H1 (cell line): ENCODE results near the gene TMEM269. TPM values are rescaled to one million over a fixed set of nuclear protein-coding genes. Genes with fewer than 3 reads are reported as not detected.

ENCODE experiments used
- CTCF ChIA-PET: fragments of 300-600 bp; sonication (Branson Sonifier 250); formaldehyde crosslinking; loops from one replicate; lab custom pipeline; 2021; ENCODE audit not compliant: partially characterized antibody; lab: Charles Lee
- POLR2A ChIA-PET: fragments of 300-600 bp; sonication (Branson Sonifier 250); formaldehyde crosslinking; loops from one replicate; lab custom pipeline; 2021; ENCODE audit warnings: inconsistent platforms; ENCODE audit not compliant: partially characterized antibody; lab: Charles Lee
- DNase-seq, 2 experiments: peaks; one replicate each; pipeline versions ENCODE4 v3.0.0 to v3.0.0-alpha.2; 2010 to 2022; ENCODE audit warnings: low spot score in 2 of 2, low read depth in 1 of 2, mixed read lengths in 1 of 2
- FAIRE-seq: peaks from 2 replicates; lab custom pipeline; 2011; peaks lifted over from hg19 to GRCh38; lab: Jason Lieb, UNC
- H2AFZ ChIP-seq: 2 replicates; pipeline ENCODE4 v1.8.1; 2012; ENCODE audit warnings: low read length, inconsistent platforms
- H2AK5ac ChIP-seq: 2 replicates; pipeline ENCODE4 v1.6.1; 2013; ENCODE audit warnings: low read depth, low read length
- H2BK120ac ChIP-seq: replicated peaks from 2 replicates; pipeline ENCODE3; 2013; ENCODE audit warnings: low read depth, low read length, inconsistent platforms
- H2BK12ac ChIP-seq: 2 replicates; pipeline ENCODE4 v1.6.1; 2013; ENCODE audit warnings: low read depth, low read length
- H2BK15ac ChIP-seq: 2 replicates; pipeline ENCODE4 v1.6.1; 2013; ENCODE audit warnings: low read length
- H2BK20ac ChIP-seq: 2 replicates; pipeline ENCODE4 v1.6.1; 2013; ENCODE audit warnings: low read length
- H2BK5ac ChIP-seq: 2 replicates; pipeline ENCODE4 v1.6.1; 2013; ENCODE audit warnings: low read depth, low read length
- H3K14ac ChIP-seq: 2 replicates; pipeline ENCODE4 v1.6.1; 2013; ENCODE audit warnings: inconsistent platforms; ENCODE audit not compliant: insufficient read length
- H3K18ac ChIP-seq: 2 replicates; pipeline ENCODE4 v1.6.1; 2013; ENCODE audit warnings: low read length; ENCODE audit errors: extremely low read depth
- H3K23ac ChIP-seq: 2 replicates; pipeline ENCODE4 v1.6.1; 2013; ENCODE audit warnings: inconsistent platforms; ENCODE audit not compliant: insufficient read length
- H3K23me2 ChIP-seq: 2 replicates; pipeline ENCODE4 v1.6.1; 2013; ENCODE audit warnings: low read depth, low read length
- H3K27ac ChIP-seq: 2 replicates; pipeline ENCODE4 v1.6.1; 2011; ENCODE audit warnings: low read depth, low read length, inconsistent platforms
- H3K27me3 ChIP-seq, 4 experiments: replicated peaks in 1 of 4; 1 replicate in 1 of 4; 2 replicates in 3 of 4; pipeline versions ENCODE4 v1.6.1 to v1.8.1; 2011 to 2013; ENCODE audit warnings: low read length in 3 of 4, mild to moderate bottlenecking in 3 of 4, inconsistent platforms in 2 of 4, mixed read lengths in 2 of 4, moderate library complexity in 1 of 4; ENCODE audit not compliant: control insufficient read depth in 3 of 4, insufficient read depth in 3 of 4; ENCODE audit errors: extremely low read depth in 1 of 4
- H3K36me3 ChIP-seq, 4 experiments: 2 replicates each; pipeline versions ENCODE4 v1.6.1 to v1.8.1; 2011 to 2013; ENCODE audit warnings: mild to moderate bottlenecking in 4 of 4, low read length in 3 of 4, moderate library complexity in 2 of 4, control low read depth in 1 of 4, inconsistent platforms in 1 of 4; ENCODE audit not compliant: insufficient read depth in 4 of 4, control insufficient read depth in 2 of 4
- H3K4ac ChIP-seq: replicated peaks from 2 replicates; pipeline ENCODE3; 2013; ENCODE audit warnings: low read length, low read depth, mixed read lengths, inconsistent platforms; ENCODE audit not compliant: insufficient read length
- H3K4me1 ChIP-seq, 4 experiments: replicated peaks in 1 of 4; 1 replicate in 1 of 4; 2 replicates in 3 of 4; pipeline versions ENCODE4 v1.6.1 to v1.8.1; 2011 to 2013; ENCODE audit warnings: low read length in 3 of 4, inconsistent platforms in 2 of 4, mixed read lengths in 1 of 4; ENCODE audit not compliant: insufficient read depth in 4 of 4, control insufficient read depth in 3 of 4
- H3K4me2 ChIP-seq, 2 experiments: 2 replicates each; pipeline versions ENCODE4 v1.6.1 to v1.8.1; 2011 to 2013; ENCODE audit warnings: low read depth in 2 of 2, low read length in 2 of 2, control low read depth in 1 of 2, inconsistent platforms in 1 of 2, mild to moderate bottlenecking in 1 of 2; ENCODE audit not compliant: insufficient read depth in 1 of 2
- H3K4me3 ChIP-seq, 4 experiments: fragments of 200-600, 300-600 bp in 1 of 4; sonication (generic), shearing (Covaris generic), sonication (Bioruptor Twin) in 1 of 4; 2 replicates each; pipeline versions ENCODE4 v1.5.1 to v1.8.1; 2011 to 2016; ENCODE audit warnings: low read length in 4 of 4, low read depth in 3 of 4, control low read depth in 2 of 4, inconsistent platforms in 2 of 4, mild to moderate bottlenecking in 2 of 4, mixed read lengths in 1 of 4, moderate library complexity in 1 of 4; ENCODE audit not compliant: insufficient read depth in 2 of 4; ENCODE audit errors: extremely low read depth in 1 of 4
- H3K56ac ChIP-seq: replicated peaks from 2 replicates; pipeline ENCODE3; 2013; ENCODE audit warnings: low read depth, mild to moderate bottlenecking, mixed read lengths, low read length, inconsistent platforms; ENCODE audit not compliant: insufficient read length
- H3K79me1 ChIP-seq: 2 replicates; pipeline ENCODE4 v1.6.1; 2013; ENCODE audit warnings: low read depth, low read length, control low read depth
- H3K79me2 ChIP-seq, 2 experiments: 2 replicates each; pipeline versions ENCODE4 v1.6.1 to v1.8.1; 2012 to 2013; ENCODE audit warnings: low read length in 2 of 2, mild to moderate bottlenecking in 2 of 2, inconsistent platforms in 1 of 2; ENCODE audit not compliant: insufficient read depth in 2 of 2, control insufficient read depth in 1 of 2
- H3K9ac ChIP-seq, 4 experiments: replicated peaks in 1 of 4; 1 replicate in 1 of 4; 2 replicates in 3 of 4; pipeline versions ENCODE4 v1.6.1 to v1.8.1; 2011 to 2013; ENCODE audit warnings: low read depth in 3 of 4, low read length in 3 of 4, control low read depth in 2 of 4, mild to moderate bottlenecking in 2 of 4, moderate library complexity in 2 of 4, inconsistent platforms in 1 of 4; ENCODE audit errors: extremely low read depth in 1 of 4
- H3K9me3 ChIP-seq, 2 experiments: 2 replicates each; pipeline versions ENCODE4 v1.6.1 to v1.8.1; 2012 to 2013; ENCODE audit warnings: mild to moderate bottlenecking in 2 of 2, moderate library complexity in 2 of 2, control low read depth in 1 of 2, inconsistent platforms in 1 of 2, low read depth in 1 of 2, low read length in 1 of 2, mixed read lengths in 1 of 2; ENCODE audit not compliant: insufficient read depth in 2 of 2
- H4K20me1 ChIP-seq, 2 experiments: replicated peaks in 1 of 2; 2 replicates each; pipeline versions ENCODE3 to v1.8.1; 2011 to 2013; ENCODE audit warnings: inconsistent platforms in 2 of 2, low read length in 2 of 2, mild to moderate bottlenecking in 1 of 2; ENCODE audit not compliant: insufficient read depth in 2 of 2, control insufficient read depth in 1 of 2
- H4K5ac ChIP-seq: 2 replicates; pipeline ENCODE4 v1.6.1; 2013; ENCODE audit warnings: low read length, low read depth, mixed read lengths, inconsistent platforms; ENCODE audit not compliant: insufficient read length
- H4K8ac ChIP-seq: 2 replicates; pipeline ENCODE4 v1.8.0; 2013; ENCODE audit warnings: mild to moderate bottlenecking, moderate library complexity, low read length, inconsistent platforms; ENCODE audit not compliant: insufficient read depth; ENCODE audit errors: extremely low read depth
- H4K91ac ChIP-seq: replicated peaks from 2 replicates; pipeline ENCODE3; 2013; ENCODE audit warnings: low read length, mixed read lengths, inconsistent platforms; ENCODE audit not compliant: insufficient read length
- BACH1 ChIP-seq: IDR thresholded peaks from 2 replicates; pipeline ENCODE4 v1.6.1; 2012; ENCODE audit warnings: low read length, improper control_type of control experiment
- BCL11A ChIP-seq, 2 experiments: IDR thresholded peaks; one replicate each; pipeline ENCODE4 v1.6.1; 2011; ENCODE audit warnings: low read depth in 2 of 2, low read length in 2 of 2, mild to moderate bottlenecking in 2 of 2
- KDM1A ChIP-seq: fragments of 200-600, 300-600 bp; sonication (generic); IDR thresholded peaks from 2 replicates; pipeline ENCODE4 v1.7.1; 2016; ENCODE audit warnings: mild to moderate bottlenecking, low read length, borderline replicate concordance
- KDM4A ChIP-seq: IDR thresholded peaks from one replicate; pipeline ENCODE4 v1.7.1; 2012; ENCODE audit warnings: low read depth, mild to moderate bottlenecking, moderate library complexity, low read length, inconsistent platforms; ENCODE audit not compliant: severe bottlenecking
- NANOG ChIP-seq: IDR thresholded peaks from 2 replicates; pipeline ENCODE4 v1.6.1; 2011; ENCODE audit warnings: low read length, low read depth, mild to moderate bottlenecking, inconsistent platforms; ENCODE audit not compliant: insufficient read depth, poor library complexity, severe bottlenecking
- POU5F1 ChIP-seq: IDR thresholded peaks from 2 replicates; pipeline ENCODE4 v1.6.1; 2011; ENCODE audit warnings: low read depth, mild to moderate bottlenecking, low read length, moderate library complexity
- WGBS, 2 experiments: shearing (Covaris generic) in 1 of 2; methylation state at CpG; one replicate each; pipeline versions ENCODE4 v1.1.6 to v1.1.7; 2013 to 2015; ENCODE audit warnings: low lambda C conversion rate in 2 of 2, mixed read lengths in 2 of 2, inconsistent platforms in 1 of 2, low coverage in 1 of 2, missing lambda C conversion rate in 1 of 2; ENCODE audit not compliant: insufficient replicate concordance in 2 of 2, insufficient coverage in 1 of 2, insufficient read length in 1 of 2; ENCODE audit errors: extremely low coverage in 1 of 2, missing lambda C conversion rate in 1 of 2; 5-methylcytosine and 5-hydroxymethylcytosine counted together
- polyA plus RNA-seq, 7 experiments: library from polyadenylated mRNA; depleted of rRNA in 3 of 7; stranded (reverse) in 5 of 7; unstranded in 2 of 7; fragments of >200 nt in 5 of 7; fragments of 200-250 nt in 2 of 7; gene quantifications; 1 replicate in 5 of 7; 2 replicates in 1 of 7; 4 replicates in 1 of 7; pipeline versions ENCODE4 v1.2.1 to v1.2.3, GENCODE V29; 2011 to 2013; ENCODE audit warnings: missing spikeins in 2 of 7, mixed read lengths in 2 of 7
- total RNA-seq: library from RNA; stranded (reverse); fragmentation: NEBNext Ultra II Directional; extraction: Animal tissue kit (Norgen Biotek cat#: 25700); gene quantifications from 2 replicates; pipeline ENCODE4 v1.2.1, GENCODE V29; 2021

The TMEM269 gene
- total and polyA plus RNA-seq, 2 of the 8 experiments (the other 6 are each of a cell fraction or from before 2014, with no cell fraction given), result 0.14 to 0.35 TPM

DNA sequence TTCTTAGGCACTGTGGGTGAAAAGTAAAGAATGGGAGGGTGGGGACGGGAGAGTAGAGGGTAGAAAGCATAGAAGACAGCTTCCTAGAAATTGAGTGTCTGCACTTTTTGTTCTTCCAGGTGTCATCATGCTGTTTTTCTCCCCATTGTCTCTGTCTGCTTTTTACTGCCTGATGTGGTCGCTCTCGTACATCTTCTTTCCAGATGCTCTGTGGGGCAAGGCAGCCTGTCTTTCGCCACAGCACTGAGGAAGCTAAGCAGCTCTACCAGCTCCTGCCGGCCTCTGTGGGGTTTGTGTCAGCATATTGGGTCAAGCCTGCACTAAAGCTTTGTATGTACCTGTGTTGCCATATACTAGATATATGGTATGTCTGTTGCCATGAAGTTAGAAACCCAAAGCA is 13.2 kb downstream of the TMEM269 start:
- TF ChIP-seq BCL11A (IDR thresholded peaks at IDR 0.05; ENCODE audit: low read depth in 2 of 2, low read length in 2 of 2) (no peak), KDM1A (no peak), POU5F1 (no peak), BACH1 (no peak), NANOG (no peak), KDM4A (no peak)
- DNase-seq (no peak), FAIRE-seq (no peak)
- no peak overlapping the region for H2BK15ac ChIP-seq
- H3K27ac ChIP-seq, result no peak overlapping the region
- no peaks in the 10 kb centered on the region for H3K79me2 ChIP-seq
- 90% methylated on average over 5 of the region's 5 CpGs; no CpG with 5 or more reads in 1 of the 2 experiments for WGBS, 2 experiments
- H2BK20ac ChIP-seq, result no peak overlapping the region
- no peak overlapping the region for H3K9ac ChIP-seq
- H3K79me1 ChIP-seq, result no peaks in the 10 kb centered on the region
- no peak overlapping the region for H4K91ac ChIP-seq
- no peak overlapping the region for H3K18ac ChIP-seq
- no peak overlapping the region for H3K23ac ChIP-seq
- H3K56ac ChIP-seq, result no peak overlapping the region
- no peak overlapping the region for H3K4ac ChIP-seq
- no peak overlapping the region for H2BK12ac ChIP-seq
- no peaks in the 10 kb centered on the region for H4K20me1 ChIP-seq
- H4K5ac ChIP-seq, result no peak overlapping the region
- H3K9me3 ChIP-seq, result no peaks in the 10 kb centered on the region; a peak in 1 of 4 replicates
- H3K14ac ChIP-seq, result no peak overlapping the region
- no peaks in the 10 kb centered on the region for H3K27me3 ChIP-seq
- no peak overlapping the region for H3K4me3 ChIP-seq
- H3K36me3 ChIP-seq, result no peaks in the 10 kb centered on the region
- ChIA-PET POLR2A (interaction anchor here (1.0 kb wide), 1 partner anchor 17 kb away, joined by 3 read pairs; no protein-coding TSS in a partner anchor), CTCF (interaction anchor here (0.8 kb wide), 1 partner anchor 127 kb away, joined by 3 read pairs; no protein-coding TSS in a partner anchor)
- no peak overlapping the region for H4K8ac ChIP-seq
- H3K23me2 ChIP-seq, result no peaks in the 10 kb centered on the region
- no peaks in the 10 kb centered on the region for H3K4me1 ChIP-seq
- H2AFZ ChIP-seq, result no peak overlapping the region
- H2BK5ac ChIP-seq, result no peak overlapping the region
- no peak overlapping the region for H2AK5ac ChIP-seq
- no peak overlapping the region for H2BK120ac ChIP-seq
- no peak overlapping the region for H3K4me2 ChIP-seq
